CD4-positive, alpha-beta T cell (primary cell): Measurements from ENCODE around the gene AFG3L2. TPM values are rescaled to one million over a fixed set of nuclear protein-coding genes. Genes with fewer than 3 reads are reported as not detected.

Experiments used
- ATAC-seq: fragments of 200-7000 bp; cut with Tn5 transposase; one replicate; pipeline ENCODE4 v1.10.0; 2022; ENCODE audit warnings: mild to moderate bottlenecking; ENCODE audit not compliant: poor library complexity
- CTCF ChIA-PET: fragments of 350-600 bp; sonication (Branson Sonifier 250); formaldehyde crosslinking; loops from one replicate; lab custom pipeline; 2021; ENCODE audit warnings: antibody characterized with exemption, inconsistent platforms; lab: Charles Lee
- POLR2A ChIA-PET: fragments of 350-600 bp; sonication (Branson Sonifier 250); formaldehyde crosslinking; loops from one replicate; lab custom pipeline; 2021; ENCODE audit warnings: antibody characterized with exemption, inconsistent platforms; lab: Charles Lee
- DNase-seq, 14 experiments: peaks; one replicate each; pipeline ENCODE4 v3.0.0-alpha.2; 2013 to 2020; ENCODE audit warnings: mixed read lengths in 2 of 14
- H3K27ac ChIP-seq, 2 donors: one replicate each; pipeline versions ENCODE4 v1.5.1 to v1.7.0; 2013; ENCODE audit warnings: low read length in 2 of 2, low read depth in 1 of 2, mild to moderate bottlenecking in 1 of 2
- H3K27me3 ChIP-seq, 2 experiments: 1 replicate in 1 of 2; 2 replicates in 1 of 2; pipeline versions ENCODE4 v1.6.1 to v1.7.0; 2013; ENCODE audit warnings: low read length in 2 of 2, control low read depth in 1 of 2, mild to moderate bottlenecking in 1 of 2, moderate library complexity in 1 of 2; ENCODE audit not compliant: insufficient read depth in 2 of 2, control insufficient read depth in 1 of 2
- H3K36me3 ChIP-seq: one replicate; pipeline ENCODE4 v1.6.1; 2013; ENCODE audit warnings: low read length, control low read depth; ENCODE audit not compliant: insufficient read depth
- H3K4me1 ChIP-seq: one replicate; pipeline ENCODE4 v1.6.1; 2013; ENCODE audit warnings: low read length, control low read depth; ENCODE audit not compliant: insufficient read depth
- H3K4me3 ChIP-seq: one replicate; pipeline ENCODE4 v1.5.1; 2013; ENCODE audit warnings: mild to moderate bottlenecking, low read length, moderate library complexity
- H3K9me3 ChIP-seq, 2 experiments: 1 replicate in 1 of 2; 2 replicates in 1 of 2; pipeline versions ENCODE4 v1.6.1 to v1.7.0; 2013; ENCODE audit warnings: low read length in 2 of 2, mild to moderate bottlenecking in 2 of 2, control low read depth in 1 of 2, moderate library complexity in 1 of 2; ENCODE audit not compliant: control insufficient read depth in 1 of 2, insufficient read depth in 1 of 2
- H3K27ac Mint-ChIP-seq: one replicate; pipeline ENCODE4 v1.8.0; 2020; ENCODE audit warnings: mixed read lengths
- H3K27me3 Mint-ChIP-seq: one replicate; pipeline ENCODE4 v1.8.0; 2021; ENCODE audit warnings: mixed read lengths
- H3K36me3 Mint-ChIP-seq: one replicate; pipeline ENCODE4 v1.8.0; 2021; ENCODE audit warnings: low read depth, mixed read lengths
- H3K4me1 Mint-ChIP-seq: one replicate; pipeline ENCODE4 v1.8.0; 2021; ENCODE audit warnings: low read depth, mixed read lengths
- H3K4me3 Mint-ChIP-seq: one replicate; pipeline ENCODE4 v1.8.0; 2020; ENCODE audit warnings: mild to moderate bottlenecking, mixed read lengths
- H3K9me3 Mint-ChIP-seq: one replicate; pipeline ENCODE4 v1.8.0; 2020; ENCODE audit warnings: mixed read lengths
- CTCF ChIP-seq: fragments of 200-600 bp; IDR thresholded peaks from one replicate; pipeline ENCODE4 v1.8.0; 2022; ENCODE audit warnings: antibody characterized with exemption, mild to moderate bottlenecking
- intact Hi-C, 2 experiments: fragments of 100-400 bp; cut with DNase I in 1 of 2; cut with micrococcal nuclease in 1 of 2; formaldehyde crosslinking; loops; one replicate each; pipeline versions ENCODE4 v1.15.1 to v1.9.0; 2023 to 2025; cut with DNase I, micrococcal nuclease
- total RNA-seq, 174 experiments: library from RNA in 2 of 174; stranded (reverse) in 2 of 174; gene quantifications; one replicate each; pipeline ENCODE4 v1.2.3 and lab custom pipeline; 2021 to 2026

The AFG3L2 gene
- total RNA-seq, 2 experiments from 2014 or later, result 40.4 to 46.8 TPM

- H3K4me3 Mint-ChIP-seq, result no peak overlapping the region
These were observed 64.1 kb downstream of the AFG3L2 start for GRCh38 chr18:12312976-12313375.

GRCh38 chr18:12310762-12311161, 66.3 kb downstream of the AFG3L2 start:
- ChIA-PET CTCF (no interaction called here), POLR2A (no interaction called here)
- H3K9me3 Mint-ChIP-seq, result peaks cover 3% of the 10 kb centered on the region

More at GRCh38 chr18:12312976-12313375, 64.1 kb downstream of the AFG3L2 start:
- TF ChIP-seq CTCF, result no peak
- ChIA-PET CTCF (no interaction called here), POLR2A (no interaction called here)
- peaks cover 5 to 22% of the 10 kb centered on the region in 2 experiments for H3K9me3 ChIP-seq
- Mint-ChIP-seq H3K27ac (no peak overlapping the region), H3K4me1 (no peaks in the 10 kb centered on the region), H3K27me3 (peaks cover 31% of the 10 kb centered on the region), H3K9me3 (peaks cover 3% of the 10 kb centered on the region), H3K36me3 (peaks cover 3% of the 10 kb centered on the region)
- intact Hi-C loops, result no loop called here
- no peak for ATAC-seq
- no peak overlapping the region for H3K27ac ChIP-seq
- no peaks in the 10 kb centered on the region for H3K36me3 ChIP-seq
- peaks cover 4% of the 10 kb centered on the region for H3K4me1 ChIP-seq
- no peak for DNase-seq
- no peak overlapping the region for H3K4me3 ChIP-seq
- peaks cover 16 to 20% of the 10 kb centered on the region in 2 experiments for H3K27me3 ChIP-seq

GRCh38 chr18:12309683-12310198, 67.3 kb downstream of the AFG3L2 start:
- Histone ChIP-seq H3K4me3 (no peak overlapping the region), H3K27ac (no peak overlapping the region), H3K27me3 (peaks cover 26 to 41% of the 10 kb centered on the region in 2 experiments), H3K36me3 (no peaks in the 10 kb centered on the region), H3K9me3 (peaks cover 5 to 29% of the 10 kb centered on the region in 2 experiments), H3K4me1 (peaks cover 12% of the 10 kb centered on the region)
- Mint-ChIP-seq H3K4me3 (no peak overlapping the region), H3K4me1 (peaks cover 11% of the 10 kb centered on the region), H3K36me3 (peaks cover 3% of the 10 kb centered on the region), H3K27me3 (peaks cover 58% of the 10 kb centered on the region), H3K27ac (no peak overlapping the region), H3K9me3 (peaks cover 3% of the 10 kb centered on the region)
- no peak for DNase-seq
- CTCF ChIA-PET, result no interaction called here
- intact Hi-C loops, result no loop called here
- TF ChIP-seq CTCF, result no peak
- POLR2A ChIA-PET, result no interaction called here
- no peak for ATAC-seq

More at GRCh38 chr18:12310762-12311161, 66.3 kb downstream of the AFG3L2 start:
- Histone ChIP-seq H3K36me3 (no peaks in the 10 kb centered on the region), H3K27ac (no peak overlapping the region), H3K4me3 (no peak overlapping the region), H3K4me1 (peaks cover 12% of the 10 kb centered on the region), H3K9me3 (peaks cover 5 to 29% of the 10 kb centered on the region in 2 experiments), H3K27me3 (peaks cover 25 to 38% of the 10 kb centered on the region in 2 experiments)
- ATAC-seq (no peak), DNase-seq (no peak)
- Mint-ChIP-seq H3K4me3 (no peak overlapping the region), H3K4me1 (peaks cover 11% of the 10 kb centered on the region), H3K27me3 (peaks cover 50% of the 10 kb centered on the region), H3K36me3 (peaks cover 3% of the 10 kb centered on the region), H3K27ac (no peak overlapping the region)
- intact Hi-C loops, result no loop called here
- TF ChIP-seq CTCF, result no peak
